ENCODE data around the gene RILP.

The RILP gene

DNA sequence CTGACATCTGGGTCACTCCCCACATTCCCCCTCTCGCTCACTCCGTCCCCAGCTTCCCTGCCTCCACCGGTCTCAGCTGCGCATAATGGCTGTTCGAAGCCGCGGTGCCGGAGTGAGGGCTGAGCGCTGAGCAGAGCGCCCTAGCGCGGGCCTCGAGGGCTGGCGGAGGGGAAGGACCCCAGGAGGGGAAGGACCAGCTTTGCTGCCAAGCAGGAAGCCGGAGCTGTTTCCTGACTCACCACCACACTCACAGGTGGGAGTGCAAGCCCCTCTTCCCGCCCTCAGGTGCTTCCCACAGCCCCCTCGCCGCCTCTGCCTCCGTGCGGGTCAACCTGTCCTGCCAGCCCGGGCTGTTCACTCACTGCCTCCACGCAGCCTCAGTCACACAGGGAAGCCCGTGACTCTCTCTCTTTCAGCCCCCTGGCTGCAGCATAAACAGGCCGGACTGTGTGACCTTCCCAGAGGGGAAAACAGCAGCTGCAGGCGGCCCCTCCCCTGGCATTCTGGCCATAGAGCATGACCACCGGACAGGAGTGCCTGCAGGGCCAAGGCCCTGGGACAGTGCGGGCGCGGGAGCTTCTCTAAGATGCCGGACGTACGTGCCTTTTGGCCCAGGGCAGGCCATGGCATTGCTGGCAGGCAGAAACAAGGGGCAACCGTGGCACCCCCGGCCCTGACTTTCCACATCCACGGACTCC is 44.7 kb downstream of the RILP start:
- no peak for DNase-seq (ENCODE audit: low read depth in 1 of 2, low spot score in 1 of 2)

DNA sequence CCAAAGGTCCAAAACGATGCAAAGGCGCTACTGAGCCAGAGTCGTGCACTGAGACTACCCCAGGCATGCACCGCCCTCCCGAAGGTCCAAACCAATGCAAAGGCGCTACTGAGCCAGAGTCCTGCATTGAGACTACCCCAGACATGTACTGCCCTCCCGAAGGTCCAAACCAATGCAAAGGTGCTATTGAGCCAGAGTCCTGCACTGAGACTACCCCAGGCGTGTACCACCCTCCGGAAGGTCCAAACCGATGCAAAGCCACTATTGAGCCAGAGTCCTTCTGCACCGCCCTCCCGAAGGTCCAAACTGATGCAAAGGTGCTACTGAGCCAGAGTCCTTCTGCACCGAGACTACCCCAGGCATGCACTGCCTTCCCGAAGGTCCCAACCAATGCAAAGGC is 48.1 kb downstream of the RILP start:
- DNase-seq (ENCODE audit: low read depth in 1 of 2, low spot score in 1 of 2) = no peak

DNA sequence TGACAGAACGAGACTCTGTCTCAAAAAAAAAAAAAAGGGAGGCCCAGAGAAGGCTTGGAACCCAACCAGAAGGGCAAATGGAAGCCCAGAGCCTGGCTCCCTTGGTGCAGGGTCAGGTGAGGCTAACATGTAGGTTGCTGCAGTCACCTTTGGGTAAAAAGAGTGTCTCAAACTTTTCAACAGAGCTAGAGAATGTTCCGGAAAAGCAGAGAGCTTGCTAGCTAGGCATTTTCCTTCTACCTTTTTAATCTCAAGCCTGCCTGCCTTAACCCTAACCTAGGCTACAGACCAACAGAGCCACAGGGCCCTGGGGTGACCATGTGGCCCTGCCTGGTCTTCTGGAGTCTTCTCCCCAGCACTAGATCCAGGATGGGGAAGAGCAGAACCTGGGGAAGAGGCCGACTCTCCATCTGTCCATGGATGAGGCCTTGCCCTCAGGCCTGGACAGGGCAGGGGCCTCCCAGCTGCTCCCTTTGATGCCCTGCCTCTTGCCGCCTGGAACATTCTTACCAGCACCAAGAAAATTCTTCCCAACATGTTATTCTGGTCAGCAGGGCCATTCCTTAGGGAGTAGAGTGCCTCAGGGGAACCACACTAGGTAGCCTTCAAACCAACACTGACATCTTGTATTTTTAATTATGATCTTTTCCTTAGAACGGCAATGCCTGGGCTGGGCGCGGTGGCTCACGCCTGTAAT is 51.1 kb downstream of the RILP start:
- DNase-seq (ENCODE audit: low read depth in 1 of 2, low spot score in 1 of 2) = no peak

DNA sequence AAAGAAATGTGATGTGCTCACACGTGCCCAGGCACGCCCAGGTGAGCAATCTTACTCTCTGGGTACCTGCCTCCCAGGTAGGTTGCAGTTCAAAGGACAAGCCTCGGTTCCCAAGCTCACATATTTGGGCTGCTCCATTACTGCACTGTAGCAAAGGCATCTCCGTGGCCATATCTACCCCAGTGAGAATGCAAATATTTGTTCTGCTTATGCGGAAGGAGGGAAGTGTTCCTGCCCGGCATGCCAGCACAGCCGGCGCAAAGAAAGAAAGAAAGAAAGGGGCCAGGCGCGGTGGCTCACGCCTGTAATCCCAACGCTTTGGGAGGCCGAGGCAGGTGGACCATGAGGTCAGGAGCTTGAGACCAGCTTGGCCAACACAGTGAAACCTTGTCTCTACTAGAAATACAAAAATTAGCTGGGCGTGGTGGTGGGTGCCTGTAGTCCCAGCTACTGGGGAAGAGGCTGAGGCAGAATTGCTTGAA is 51.8 kb downstream of the RILP start:
- no peak for DNase-seq (ENCODE audit: low read depth in 1 of 2, low spot score in 1 of 2)
